Neuronal stem cell (in vitro differentiated cells): ENCODE measurements around the gene PPWD1.

ENCODE experiments used
- DNase-seq: peaks from one replicate; pipeline ENCODE4 v3.0.0-alpha.2; 2013; ENCODE audit warnings: low spot score
- H2AFZ ChIP-seq: one replicate; pipeline ENCODE4 v1.6.1; 2013; ENCODE audit warnings: mild to moderate bottlenecking, low read length, inconsistent platforms
- H2AK5ac ChIP-seq: 2 replicates; pipeline ENCODE4 v1.6.1; 2013; ENCODE audit warnings: low read depth, mild to moderate bottlenecking, inconsistent platforms, low read length, moderate library complexity, mixed read lengths
- H2BK120ac ChIP-seq: 2 replicates; pipeline ENCODE4 v1.6.1; 2013; ENCODE audit warnings: low read depth, mild to moderate bottlenecking, inconsistent platforms, low read length, moderate library complexity, mixed read lengths
- H2BK12ac ChIP-seq: one replicate; pipeline ENCODE4 v1.6.1; 2013; ENCODE audit warnings: low read length, inconsistent platforms
- H2BK15ac ChIP-seq: 2 replicates; pipeline ENCODE4 v1.6.1; 2013; ENCODE audit warnings: mild to moderate bottlenecking, low read length, inconsistent platforms, mixed read lengths
- H2BK5ac ChIP-seq: one replicate; pipeline ENCODE4 v1.6.1; 2013; ENCODE audit warnings: inconsistent platforms, mild to moderate bottlenecking, low read length, moderate library complexity
- H3K14ac ChIP-seq: one replicate; pipeline ENCODE4 v1.6.1; 2013; ENCODE audit warnings: low read length, inconsistent platforms
- H3K18ac ChIP-seq: 2 replicates; pipeline ENCODE4 v1.6.1; 2013; ENCODE audit warnings: low read length, inconsistent platforms
- H3K23ac ChIP-seq: 2 replicates; pipeline ENCODE4 v1.6.1; 2013; ENCODE audit warnings: low read depth, mild to moderate bottlenecking, mixed read lengths, low read length, inconsistent platforms; ENCODE audit not compliant: poor library complexity
- H3K27ac ChIP-seq: replicated peaks from 3 replicates; pipeline ENCODE4 v1.5.1; 2013; ENCODE audit warnings: low read length, inconsistent platforms
- H3K27me3 ChIP-seq, 3 experiments: 2 replicates each; pipeline ENCODE4 v1.6.1; 2013; ENCODE audit warnings: low read length in 3 of 3, mild to moderate bottlenecking in 2 of 3, inconsistent platforms in 1 of 3, low read depth in 1 of 3, mixed read lengths in 1 of 3, moderate library complexity in 1 of 3; ENCODE audit not compliant: control insufficient read depth in 3 of 3, insufficient read depth in 3 of 3
- H3K36me3 ChIP-seq, 2 donors: replicated peaks in 1 of 2; 2 replicates each; pipeline ENCODE4 v1.6.1; 2013; ENCODE audit warnings: low read length in 2 of 2; ENCODE audit not compliant: control insufficient read depth in 2 of 2, insufficient read depth in 2 of 2
- H3K4ac ChIP-seq: 2 replicates; pipeline ENCODE4 v1.6.1; 2013; ENCODE audit warnings: inconsistent platforms, mild to moderate bottlenecking, low read length, moderate library complexity
- H3K4me1 ChIP-seq, 2 donors: 1 replicate in 1 of 2; 2 replicates in 1 of 2; pipeline ENCODE4 v1.6.1; 2013; ENCODE audit warnings: low read length in 2 of 2, low read depth in 1 of 2; ENCODE audit not compliant: control insufficient read depth in 2 of 2, insufficient read depth in 1 of 2
- H3K4me2 ChIP-seq: one replicate; pipeline ENCODE4 v1.6.1; 2013; ENCODE audit warnings: mild to moderate bottlenecking, low read length, inconsistent platforms; ENCODE audit not compliant: insufficient read depth, poor library complexity, severe bottlenecking
- H3K4me3 ChIP-seq, 2 donors: 2 replicates each; pipeline ENCODE4 v1.5.1; 2013; ENCODE audit warnings: low read length in 2 of 2, mild to moderate bottlenecking in 2 of 2, inconsistent platforms in 1 of 2, moderate library complexity in 1 of 2
- H3K79me1 ChIP-seq: one replicate; pipeline ENCODE4 v1.6.1; 2013; ENCODE audit warnings: low read depth, mild to moderate bottlenecking, inconsistent platforms, low read length, moderate library complexity
- H3K9ac ChIP-seq: one replicate; pipeline ENCODE4 v1.6.1; 2013; ENCODE audit warnings: mild to moderate bottlenecking, low read depth, low read length, inconsistent platforms; ENCODE audit not compliant: poor library complexity
- H3K9me3 ChIP-seq, 2 donors: replicated peaks in 1 of 2; 2 replicates each; pipeline versions ENCODE3 to v1.6.1; 2013; ENCODE audit warnings: low read length in 2 of 2, mild to moderate bottlenecking in 2 of 2, inconsistent platforms in 1 of 2, low read depth in 1 of 2, mixed read lengths in 1 of 2, moderate library complexity in 1 of 2; ENCODE audit not compliant: control insufficient read depth in 2 of 2, insufficient read depth in 1 of 2
- H4K8ac ChIP-seq: one replicate; pipeline ENCODE4 v1.6.1; 2013; ENCODE audit warnings: low read depth, mild to moderate bottlenecking, inconsistent platforms, low read length, moderate library complexity
- H4K91ac ChIP-seq: one replicate; pipeline ENCODE4 v1.6.1; 2013; ENCODE audit warnings: low read length, low read depth, mild to moderate bottlenecking, inconsistent platforms; ENCODE audit not compliant: poor library complexity
- WGBS, 2 donors: extraction: QIAGEN DNeasy Blood & Tissue Kit; methylation state at CpG; one replicate each; pipeline ENCODE4 v1.1.7; 2013; ENCODE audit warnings: missing lambda C conversion rate in 2 of 2, mixed read lengths in 1 of 2; ENCODE audit not compliant: insufficient read length in 2 of 2, insufficient replicate concordance in 1 of 2; ENCODE audit errors: extremely low coverage in 2 of 2; 5-methylcytosine and 5-hydroxymethylcytosine counted together

PPWD1 gene

GRCh38 chr5:65563777-65564176 lies 681 bp downstream of the PPWD1 start:
- H2BK5ac ChIP-seq, result no peak overlapping the region
- no peak overlapping the region for H2BK15ac ChIP-seq
- H3K18ac ChIP-seq, result no peak overlapping the region
- no peaks in the 10 kb centered on the region for H3K27me3 ChIP-seq
- no peak overlapping the region for H3K4ac ChIP-seq
- peak overlapping the region; percentile 45 for H3K4me2 ChIP-seq
- H3K14ac ChIP-seq, result no peak overlapping the region
- H2BK12ac ChIP-seq, result no peak overlapping the region
- no peak for DNase-seq
- H4K91ac ChIP-seq, result no peak overlapping the region
- no CpG with 5 or more reads among the region's 11 CpGs for WGBS, 2 donors
- H2AFZ ChIP-seq, result peak overlapping the region; percentile 90
- H3K9me3 ChIP-seq, result no peaks in the 10 kb centered on the region
- peaks cover 0 to 62% of the 10 kb centered on the region in 2 donors for H3K36me3 ChIP-seq
- H3K4me1 ChIP-seq, result peaks cover 0 to 8% of the 10 kb centered on the region in 2 donors
- H3K79me1 ChIP-seq, result peaks cover 2% of the 10 kb centered on the region
- H3K23ac ChIP-seq, result no peak overlapping the region
- peak overlapping the region; percentile 81 to 87 for H3K4me3 ChIP-seq
- no peak overlapping the region for H4K8ac ChIP-seq
- H3K9ac ChIP-seq, result no peak overlapping the region
- H2AK5ac ChIP-seq, result no peak overlapping the region
- H2BK120ac ChIP-seq, result no peak overlapping the region
- H3K27ac ChIP-seq, result no peak overlapping the region

- DNase-seq, result no peak
- H2BK5ac ChIP-seq, result no peak overlapping the region
- H3K36me3 ChIP-seq, result peaks cover 0 to 65% of the 10 kb centered on the region in 2 donors
- H4K8ac ChIP-seq, result no peak overlapping the region
- no peaks in the 10 kb centered on the region for H3K9me3 ChIP-seq
- H4K91ac ChIP-seq, result no peak overlapping the region
- H3K4me2 ChIP-seq, result no peak overlapping the region
- H3K23ac ChIP-seq, result no peak overlapping the region
- no peaks in the 10 kb centered on the region for H3K27me3 ChIP-seq
- H2AK5ac ChIP-seq, result no peak overlapping the region
- H3K14ac ChIP-seq, result no peak overlapping the region
- H2AFZ ChIP-seq, result no peak overlapping the region
- H3K27ac ChIP-seq, result no peak overlapping the region
- H2BK12ac ChIP-seq, result no peak overlapping the region
- no peak overlapping the region for H3K4me3 ChIP-seq
- H3K18ac ChIP-seq, result no peak overlapping the region
- H3K4ac ChIP-seq, result no peak overlapping the region
- 100% methylated on average over 1 of the region's 5 CpGs for WGBS, 2 donors
- H3K4me1 ChIP-seq, result peaks cover 0 to 7% of the 10 kb centered on the region in 2 donors
- H2BK15ac ChIP-seq, result no peak overlapping the region
- H3K9ac ChIP-seq, result no peak overlapping the region
- no peak overlapping the region for H2BK120ac ChIP-seq
- peaks cover 2% of the 10 kb centered on the region for H3K79me1 ChIP-seq
These were observed 3.4 kb downstream of the PPWD1 start for GRCh38 chr5:65566505-65566904.

- no peak overlapping the region for H2BK5ac ChIP-seq
These were observed 7.6 kb downstream of the PPWD1 start for GRCh38 chr5:65570598-65571226.

DNA sequence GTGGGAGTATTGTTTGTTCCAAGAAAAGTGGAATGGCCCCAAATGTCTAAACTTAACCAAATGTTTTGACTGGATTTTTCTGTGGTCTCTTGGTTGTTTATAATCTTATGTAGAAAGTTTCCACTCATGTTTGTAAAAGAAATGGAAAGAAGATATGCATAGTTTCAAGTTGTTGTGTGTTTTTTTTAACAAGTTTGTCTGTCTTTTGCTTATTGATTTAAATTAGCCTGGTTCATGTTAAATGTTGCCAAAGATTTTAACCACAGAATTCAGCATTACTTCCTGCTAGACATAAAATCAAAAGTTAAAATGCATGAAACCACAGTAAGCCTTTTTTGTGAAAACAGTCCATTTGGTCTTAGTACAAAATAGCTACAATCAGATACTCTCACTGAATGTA lies 14.0 kb downstream of the PPWD1 start:
- Histone ChIP-seq H3K27ac (no peak overlapping the region), H3K4me1 (no peaks in the 10 kb centered on the region), H3K14ac (no peak overlapping the region), H3K36me3 (peaks cover 9 to 86% of the 10 kb centered on the region in 2 donors), H3K18ac (no peak overlapping the region), H3K9me3 (no peaks in the 10 kb centered on the region), H3K4me3 (no peak overlapping the region), H2AFZ (no peak overlapping the region), H2BK120ac (no peak overlapping the region), H3K27me3 (no peaks in the 10 kb centered on the region), H3K23ac (no peak overlapping the region), H3K79me1 (no peaks in the 10 kb centered on the region), H3K4ac (no peak overlapping the region), H2BK12ac (no peak overlapping the region), H2BK15ac (no peak overlapping the region), H2AK5ac (no peak overlapping the region), H3K4me2 (no peak overlapping the region), H3K9ac (no peak overlapping the region), H4K8ac (no peak overlapping the region), H2BK5ac (no peak overlapping the region), H4K91ac (no peak overlapping the region)
- no peak for DNase-seq

More at GRCh38 chr5:65570598-65571226, 7.6 kb downstream of the PPWD1 start:
- Histone ChIP-seq H2AFZ (no peak overlapping the region), H3K4ac (no peak overlapping the region), H3K9me3 (no peaks in the 10 kb centered on the region), H4K8ac (no peak overlapping the region), H3K4me1 (no peaks in the 10 kb centered on the region), H3K27me3 (peaks cover 0 to 2% (median 0%) of the 10 kb centered on the region in 3 experiments), H2BK120ac (no peak overlapping the region), H3K36me3 (peaks cover 0 to 88% of the 10 kb centered on the region in 2 donors), H2AK5ac (no peak overlapping the region), H3K18ac (no peak overlapping the region), H4K91ac (no peak overlapping the region), H3K9ac (no peak overlapping the region), H2BK12ac (no peak overlapping the region), H3K23ac (no peak overlapping the region), H2BK15ac (no peak overlapping the region), H3K4me3 (no peak overlapping the region), H3K27ac (no peak overlapping the region), H3K14ac (no peak overlapping the region), H3K4me2 (no peak overlapping the region), H3K79me1 (no peaks in the 10 kb centered on the region)
- WGBS, 2 donors, result no CpG with 5 or more reads among the region's 2 CpGs
- DNase-seq, result no peak
